Measurements from ENCODE around the gene CXCL1. TPM values are rescaled to one million over a fixed set of nuclear protein-coding genes. Genes with fewer than 3 reads are reported as not detected.

Gene CXCL1
- total RNA-seq, 1 experiment from 2014 or later: 267 TPM

- no peak overlapping the region for H3K9ac ChIP-seq (ENCODE audit: low read length)
- H3K79me2 ChIP-seq (ENCODE audit: low read length): no peaks in the 10 kb centered on the region
- H3K4me1 ChIP-seq (ENCODE audit: insufficient read depth, low read length): peaks cover 61% of the 10 kb centered on the region
- H3K27ac ChIP-seq (ENCODE audit: low read length): peak overlapping the region; percentile 80
- ATAC-seq: no peak
- H3K4me2 ChIP-seq (ENCODE audit: low read length): peak overlapping the region; percentile 81
- no peaks in the 10 kb centered on the region for H4K20me1 ChIP-seq (ENCODE audit: low read length)
- H3K9me2 ChIP-seq (replicated peaks; ENCODE audit: low read length): no peaks in the 10 kb centered on the region
- H3F3A ChIP-seq (ENCODE audit: low read length, unreplicated experiment): no peaks in the 10 kb centered on the region
- CTCF ChIA-PET: no interaction called here
- H3K27me3 ChIP-seq (ENCODE audit: low read length): no peaks in the 10 kb centered on the region
- TF ChIP-seq, protein P1, sequence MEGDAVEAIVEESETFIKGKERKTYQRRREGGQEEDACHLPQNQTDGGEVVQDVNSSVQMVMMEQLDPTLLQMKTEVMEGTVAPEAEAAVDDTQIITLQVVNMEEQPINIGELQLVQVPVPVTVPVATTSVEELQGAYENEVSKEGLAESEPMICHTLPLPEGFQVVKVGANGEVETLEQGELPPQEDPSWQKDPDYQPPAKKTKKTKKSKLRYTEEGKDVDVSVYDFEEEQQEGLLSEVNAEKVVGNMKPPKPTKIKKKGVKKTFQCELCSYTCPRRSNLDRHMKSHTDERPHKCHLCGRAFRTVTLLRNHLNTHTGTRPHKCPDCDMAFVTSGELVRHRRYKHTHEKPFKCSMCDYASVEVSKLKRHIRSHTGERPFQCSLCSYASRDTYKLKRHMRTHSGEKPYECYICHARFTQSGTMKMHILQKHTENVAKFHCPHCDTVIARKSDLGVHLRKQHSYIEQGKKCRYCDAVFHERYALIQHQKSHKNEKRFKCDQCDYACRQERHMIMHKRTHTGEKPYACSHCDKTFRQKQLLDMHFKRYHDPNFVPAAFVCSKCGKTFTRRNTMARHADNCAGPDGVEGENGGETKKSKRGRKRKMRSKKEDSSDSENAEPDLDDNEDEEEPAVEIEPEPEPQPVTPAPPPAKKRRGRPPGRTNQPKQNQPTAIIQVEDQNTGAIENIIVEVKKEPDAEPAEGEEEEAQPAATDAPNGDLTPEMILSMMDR (conservative IDR thresholded peaks at IDR 0.05; ENCODE audit: low read depth, low read length): no peak
- TF ChIP-seq EZH2phosphoT487 (IDR thresholded peaks at IDR 0.05; ENCODE audit: borderline replicate concordance, low read length): no peak
- POLR2A ChIA-PET (ENCODE audit: unreplicated experiment): interaction anchor here (0.7 to 0.9 kb wide), 2 partner anchors 10 to 44 kb away, joined by 3 to 6 read pairs; no protein-coding TSS in a partner anchor
- H3K9me3 ChIP-seq (ENCODE audit: low read length): no peaks in the 10 kb centered on the region
- H3K36me3 ChIP-seq (ENCODE audit: low read depth, low read length): no peaks in the 10 kb centered on the region
- BruUV-seq (replicated peaks): no TSS peak
- intact Hi-C loops (cut with micrococcal nuclease): no loop called here
- peak overlapping the region; percentile 65 for H3K4me3 ChIP-seq (ENCODE audit: low read length)
- H2AFZ ChIP-seq (ENCODE audit: low read length): no peak overlapping the region
- peak; percentile 35 for DNase-seq
Measured at GRCh38 chr4:73872316-73873108, 3.3 kb downstream of the CXCL1 start.

DNA sequence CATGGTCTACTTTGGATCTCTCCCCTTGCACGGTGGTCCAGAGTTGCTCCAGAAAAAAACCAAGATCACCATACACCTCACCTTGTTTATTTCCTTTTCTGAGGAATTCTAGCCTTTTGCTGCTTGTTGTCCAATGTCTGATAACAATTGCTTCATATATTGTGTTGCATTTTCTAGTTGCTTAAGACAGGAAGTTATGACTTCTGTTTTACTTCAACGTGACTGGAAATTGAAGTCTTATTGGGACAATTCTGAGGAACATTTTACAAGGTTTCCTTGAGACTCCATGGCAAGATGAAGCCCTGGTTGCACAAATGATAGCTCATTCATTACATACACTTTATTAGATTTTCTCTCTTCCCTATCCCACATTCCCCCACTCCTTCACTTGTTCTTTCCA is 5.2 kb downstream of the CXCL1 start:
- no peaks in the 10 kb centered on the region for H3F3A ChIP-seq (ENCODE audit: low read length, unreplicated experiment)
- no peaks in the 10 kb centered on the region for H4K20me1 ChIP-seq (ENCODE audit: low read length)
- H3K79me2 ChIP-seq (ENCODE audit: low read length): no peaks in the 10 kb centered on the region
- H3K27me3 ChIP-seq (ENCODE audit: low read length): no peaks in the 10 kb centered on the region
- no peak overlapping the region for H3K9ac ChIP-seq (ENCODE audit: low read length)
- H3K9me3 ChIP-seq (ENCODE audit: low read length): no peaks in the 10 kb centered on the region
- no peaks in the 10 kb centered on the region for H3K36me3 ChIP-seq (ENCODE audit: low read depth, low read length)
- no TSS peak for BruUV-seq (replicated peaks)
- ATAC-seq (no peak), DNase-seq (no peak)
- peaks cover 47% of the 10 kb centered on the region for H3K4me1 ChIP-seq (ENCODE audit: insufficient read depth, low read length)
- intact Hi-C loops (cut with micrococcal nuclease): no loop called here
- POLR2A ChIA-PET (ENCODE audit: unreplicated experiment): no interaction called here
- H3K4me2 ChIP-seq (ENCODE audit: low read length): no peak overlapping the region
- no peak overlapping the region for H2AFZ ChIP-seq (ENCODE audit: low read length)
- H3K9me2 ChIP-seq (replicated peaks; ENCODE audit: low read length): no peaks in the 10 kb centered on the region
- H3K4me3 ChIP-seq (ENCODE audit: low read length): no peak overlapping the region
- no peak for TF ChIP-seq EZH2phosphoT487 (IDR thresholded peaks at IDR 0.05; ENCODE audit: borderline replicate concordance, low read length)
- TF ChIP-seq EZH2 (IDR thresholded peaks at IDR 0.05; ENCODE audit: low read length, unreplicated experiment): no peak
- TF ChIP-seq, protein P1 (conservative IDR thresholded peaks at IDR 0.05; ENCODE audit: low read depth, low read length): no peak
- CTCF ChIA-PET: no interaction called here
- no peak overlapping the region for H3K27ac ChIP-seq (ENCODE audit: low read length)

- H3K36me3 ChIP-seq (ENCODE audit: low read depth, low read length): no peaks in the 10 kb centered on the region
- no peak for TF ChIP-seq EZH2 (IDR thresholded peaks at IDR 0.05; ENCODE audit: low read length, unreplicated experiment)
- TF ChIP-seq EZH2phosphoT487 (IDR thresholded peaks at IDR 0.05; ENCODE audit: borderline replicate concordance, low read length): no peak
- TF ChIP-seq, protein P1 (conservative IDR thresholded peaks at IDR 0.05; ENCODE audit: low read depth, low read length): no peak
- H3K9ac ChIP-seq (ENCODE audit: low read length): no peak overlapping the region
- no peaks in the 10 kb centered on the region for H3F3A ChIP-seq (ENCODE audit: low read length, unreplicated experiment)
- H3K27me3 ChIP-seq (ENCODE audit: low read length): no peaks in the 10 kb centered on the region
- ATAC-seq (peak; percentile 41), DNase-seq (peak; percentile 69)
- no peaks in the 10 kb centered on the region for H3K79me2 ChIP-seq (ENCODE audit: low read length)
- H3K9me2 ChIP-seq (replicated peaks; ENCODE audit: low read length): no peaks in the 10 kb centered on the region
- no TSS peak for BruUV-seq (replicated peaks)
- H3K27ac ChIP-seq (ENCODE audit: low read length): peak overlapping the region; percentile 40
- no peak overlapping the region for H3K4me3 ChIP-seq (ENCODE audit: low read length)
- intact Hi-C loops (cut with micrococcal nuclease): no loop called here
- POLR2A ChIA-PET (ENCODE audit: unreplicated experiment): no interaction called here
- CTCF ChIA-PET: no interaction called here
- H2AFZ ChIP-seq (ENCODE audit: low read length): no peak overlapping the region
- H3K4me2 ChIP-seq (ENCODE audit: low read length): 0 out of 2 replicates have a peak overlapping the region, but pooled peaks have one; percentile 2
- H3K9me3 ChIP-seq (ENCODE audit: low read length): no peaks in the 10 kb centered on the region
- peaks cover 38% of the 10 kb centered on the region for H3K4me1 ChIP-seq (ENCODE audit: insufficient read depth, low read length)
- no peaks in the 10 kb centered on the region for H4K20me1 ChIP-seq (ENCODE audit: low read length)
Measured at GRCh38 chr4:73875401-73875800, 6.2 kb downstream of the CXCL1 start.
